Measurements from ENCODE around the gene THOC2.
"Not testable (repeated sequence)": the region's sequence is repeated elsewhere in the genome, so short reads cannot be mapped to it uniquely, and the experiment has no call there.

Gene THOC2

GRCh38 chrX:123732670-123733363, at the start of gene THOC2:
Gene THOC2, minus strand, starts transcription at chrX:123733052. Its CDS starts 30 bp downstream, at chrX:123733022.
- peak; percentile 69 to 84 for DNase-seq

GRCh38 chrX:123781786-123782185, 48.9 kb upstream of the THOC2 start:
- not testable (repeated sequence) for DNase-seq

GRCh38 chrX:123779908-123780396, 47.1 kb upstream of the THOC2 start:
- no peak for DNase-seq

GRCh38 chrX:123773258-123773988, 40.6 kb upstream of the THOC2 start:
- DNase-seq: no peak

- DNase-seq: no peak
Measured at GRCh38 chrX:123771449-123772064, 38.7 kb upstream of the THOC2 start.

- peak; percentile 85 for DNase-seq
Measured at GRCh38 chrX:123764967-123765871, 32.4 kb upstream of the THOC2 start.

- not testable (repeated sequence) for DNase-seq
Measured at GRCh38 chrX:123759849-123760248, 27.0 kb upstream of the THOC2 start.

- not testable (repeated sequence) for DNase-seq
Measured at GRCh38 chrX:123757794-123758193, 24.9 kb upstream of the THOC2 start.

GRCh38 chrX:123756320-123756719, 23.5 kb upstream of the THOC2 start:
- no peak for DNase-seq

- no peak for DNase-seq
Measured at GRCh38 chrX:123755107-123755506, 22.3 kb upstream of the THOC2 start.

GRCh38 chrX:123753656-123754350, 21.0 kb upstream of the THOC2 start:
- no peak for DNase-seq

GRCh38 chrX:123749643-123750042, 16.8 kb upstream of the THOC2 start:
- DNase-seq: no peak

- DNase-seq: no peak
Measured at GRCh38 chrX:123745511-123745910, 12.7 kb upstream of the THOC2 start.

GRCh38 chrX:123743312-123743711, 10.5 kb upstream of the THOC2 start:
- DNase-seq: no peak

GRCh38 chrX:123742440-123742839, 9.6 kb upstream of the THOC2 start:
- DNase-seq: no peak

- no peak for DNase-seq
Measured at GRCh38 chrX:123740536-123740935, 7.7 kb upstream of the THOC2 start.

- DNase-seq: no peak
Measured at GRCh38 chrX:123740006-123740405, 7.2 kb upstream of the THOC2 start.

GRCh38 chrX:123739474-123739873, 6.6 kb upstream of the THOC2 start:
- no peak for DNase-seq

GRCh38 chrX:123738378-123738940, 5.6 kb upstream of the THOC2 start:
- no peak for DNase-seq

GRCh38 chrX:123736333-123736921, 3.6 kb upstream of the THOC2 start:
- no peak for DNase-seq

- not testable (repeated sequence) for DNase-seq
Measured at GRCh38 chrX:123735137-123735536, 2.3 kb upstream of the THOC2 start.
